CD8-positive, alpha-beta memory T cell (primary cell): ENCODE measurements around the gene CNTN5. TPM values are rescaled to one million over a fixed set of nuclear protein-coding genes. Genes with fewer than 3 reads are reported as not detected.

Source experiments
- CTCF ChIA-PET: fragments of 350-600 bp; sonication (Branson Sonifier 250); formaldehyde crosslinking; loops from one replicate; lab custom pipeline; 2021; ENCODE audit warnings: antibody characterized with exemption; lab: Charles Lee
- POLR2A ChIA-PET: fragments of 350-600 bp; sonication (Branson Sonifier 250); formaldehyde crosslinking; loops from one replicate; lab custom pipeline; 2021; ENCODE audit warnings: antibody characterized with exemption; lab: Charles Lee
- DNase-seq, 5 donors: peaks; one replicate each; pipeline versions ENCODE4 v3.0.0 to v3.0.0-alpha.2; 2020 to 2022; ENCODE audit warnings: mixed read lengths in 1 of 5
- H3K27ac ChIP-seq: one replicate; pipeline ENCODE4 v1.7.0; 2013; ENCODE audit warnings: low read depth, mild to moderate bottlenecking, low read length, moderate library complexity
- H3K27me3 ChIP-seq: 2 replicates; pipeline ENCODE4 v1.7.0; 2013; ENCODE audit warnings: low read length, mild to moderate bottlenecking; ENCODE audit not compliant: insufficient read depth, poor library complexity, severe bottlenecking
- H3K36me3 ChIP-seq: 2 replicates; pipeline ENCODE4 v1.7.0; 2013; ENCODE audit warnings: mild to moderate bottlenecking, low read length, moderate library complexity; ENCODE audit not compliant: insufficient read depth
- H3K4me1 ChIP-seq: 2 replicates; pipeline ENCODE4 v1.7.0; 2013; ENCODE audit warnings: mild to moderate bottlenecking, low read length, moderate library complexity; ENCODE audit not compliant: insufficient read depth
- H3K4me3 ChIP-seq: 2 replicates; pipeline ENCODE4 v1.7.0; 2013; ENCODE audit warnings: mild to moderate bottlenecking, low read length
- H3K9me3 ChIP-seq: 2 replicates; pipeline ENCODE4 v1.7.0; 2013; ENCODE audit warnings: mild to moderate bottlenecking, low read length
- H3K27ac Mint-ChIP-seq, 8 donors: one replicate each; pipeline ENCODE4 v1.8.0; 2020 to 2021; ENCODE audit warnings: mixed read lengths in 8 of 8, mild to moderate bottlenecking in 6 of 8, inconsistent platforms in 3 of 8, moderate library complexity in 3 of 8
- H3K27me3 Mint-ChIP-seq, 2 donors: one replicate each; pipeline ENCODE4 v1.8.0; 2020 to 2021; ENCODE audit warnings: mixed read lengths in 2 of 2, mild to moderate bottlenecking in 1 of 2, moderate library complexity in 1 of 2
- H3K36me3 Mint-ChIP-seq, 3 donors: one replicate each; pipeline ENCODE4 v1.8.0; 2020 to 2021; ENCODE audit warnings: mixed read lengths in 3 of 3, inconsistent platforms in 1 of 3, mild to moderate bottlenecking in 1 of 3
- H3K4me1 Mint-ChIP-seq, 3 donors: one replicate each; pipeline ENCODE4 v1.8.0; 2020 to 2021; ENCODE audit warnings: mixed read lengths in 3 of 3, inconsistent platforms in 1 of 3, mild to moderate bottlenecking in 1 of 3
- H3K4me3 Mint-ChIP-seq, 7 donors: one replicate each; pipeline ENCODE4 v1.8.0; 2020 to 2021; ENCODE audit warnings: mixed read lengths in 7 of 7, mild to moderate bottlenecking in 6 of 7, moderate library complexity in 4 of 7, inconsistent platforms in 2 of 7
- H3K9me3 Mint-ChIP-seq, 5 donors: one replicate each; pipeline ENCODE4 v1.8.0; 2020 to 2022; ENCODE audit warnings: mixed read lengths in 5 of 5, mild to moderate bottlenecking in 3 of 5, moderate library complexity in 2 of 5, inconsistent platforms in 1 of 5
- polyA plus RNA-seq: library from polyadenylated mRNA; unstranded; fragments of 300-500 nt; fragmentation: Illumina TruSeq; gene quantifications from one replicate; pipeline ENCODE4 v1.2.3, GENCODE V29; 2021
- total RNA-seq, 2 experiments: library from RNA; stranded (reverse); gene quantifications; one replicate each; pipeline ENCODE4 v1.2.3, GENCODE V29; 2021

CNTN5 gene
- total and polyA plus RNA-seq, 3 experiments from 2014 or later = not detected

- Histone ChIP-seq H3K4me1 (no peaks in the 10 kb centered on the region), H3K36me3 (no peaks in the 10 kb centered on the region), H3K27me3 (no peaks in the 10 kb centered on the region), H3K4me3 (no peak overlapping the region), H3K9me3 (no peaks in the 10 kb centered on the region), H3K27ac (no peak overlapping the region)
- Mint-ChIP-seq H3K4me3 (no peak overlapping the region), H3K4me1 (no peaks in the 10 kb centered on the region), H3K27me3 (no peaks in the 10 kb centered on the region), H3K36me3 (no peaks in the 10 kb centered on the region), H3K9me3 (peaks cover 7 to 39% (median 15%) of the 10 kb centered on the region in 5 donors), H3K27ac (no peak overlapping the region)
- ChIA-PET CTCF (no interaction called here), POLR2A (no interaction called here)
- DNase-seq = no peak
These were observed 524.9 kb downstream of the CNTN5 start for GRCh38 chr11:99545616-99546015.

DNA sequence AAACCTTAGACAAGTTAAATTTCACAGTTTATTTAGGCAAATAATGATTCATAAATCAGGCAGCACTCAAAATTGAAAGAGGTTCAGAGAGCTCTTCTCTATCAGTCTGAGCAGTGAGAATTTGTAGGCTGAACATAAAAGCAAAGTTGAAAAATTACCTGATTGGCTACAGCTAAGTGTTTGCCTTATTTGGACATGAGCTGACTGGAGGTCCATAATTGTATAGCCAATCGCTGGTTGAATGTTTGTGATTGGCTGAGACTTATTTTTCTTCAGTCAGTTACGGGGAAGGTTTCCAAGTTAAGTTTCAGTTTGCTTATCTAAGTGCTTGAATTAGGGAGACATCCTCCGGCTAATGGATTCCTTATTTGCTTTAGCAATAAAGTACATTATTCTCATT is 527.5 kb downstream of the CNTN5 start:
- CTCF ChIA-PET = no interaction called here
- Mint-ChIP-seq H3K36me3 (no peaks in the 10 kb centered on the region), H3K4me1 (no peaks in the 10 kb centered on the region), H3K9me3 (peaks cover 9 to 44% (median 13%) of the 10 kb centered on the region in 5 donors), H3K27ac (no peak overlapping the region), H3K4me3 (no peak overlapping the region), H3K27me3 (no peaks in the 10 kb centered on the region)
- Histone ChIP-seq H3K27ac (no peak overlapping the region), H3K4me1 (no peaks in the 10 kb centered on the region), H3K36me3 (no peaks in the 10 kb centered on the region), H3K27me3 (no peaks in the 10 kb centered on the region), H3K9me3 (no peaks in the 10 kb centered on the region), H3K4me3 (no peak overlapping the region)
- no peak for DNase-seq
- POLR2A ChIA-PET = no interaction called here

- ChIA-PET CTCF (no interaction called here), POLR2A (no interaction called here)
These were observed 533.6 kb downstream of the CNTN5 start for GRCh38 chr11:99554232-99554903.

DNA sequence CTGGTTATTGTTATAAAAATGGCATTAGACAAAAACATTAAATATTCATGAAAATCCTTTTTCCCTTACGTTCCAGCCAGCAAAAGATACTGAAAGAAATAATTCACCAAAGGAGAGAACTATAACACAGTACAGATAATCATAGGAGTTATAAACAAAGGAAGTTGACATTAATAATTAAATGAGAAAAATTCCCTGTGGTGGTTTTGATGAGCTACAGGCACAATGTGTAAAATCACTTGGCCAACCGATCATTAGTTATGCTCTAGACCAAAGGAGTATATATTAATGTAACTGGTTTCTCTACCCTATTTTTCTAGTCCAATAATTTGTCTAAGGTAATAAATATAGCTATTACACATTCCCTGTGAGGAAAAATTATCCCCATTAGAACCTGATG is 534.7 kb downstream of the CNTN5 start:
- no peak overlapping the region for H3K4me3 Mint-ChIP-seq
- H3K27ac Mint-ChIP-seq = no peak overlapping the region
- DNase-seq = no peak
- no peaks in the 10 kb centered on the region for H3K27me3 ChIP-seq
- H3K4me1 Mint-ChIP-seq = no peaks in the 10 kb centered on the region
- H3K27me3 Mint-ChIP-seq = no peaks in the 10 kb centered on the region
- H3K36me3 Mint-ChIP-seq = no peaks in the 10 kb centered on the region
- ChIA-PET POLR2A (no interaction called here), CTCF (no interaction called here)
- H3K4me1 ChIP-seq = no peaks in the 10 kb centered on the region
- H3K27ac ChIP-seq = no peak overlapping the region
- peaks cover 2 to 20% (median 8%) of the 10 kb centered on the region in 5 donors for H3K9me3 Mint-ChIP-seq
- no peaks in the 10 kb centered on the region for H3K9me3 ChIP-seq
- no peak overlapping the region for H3K4me3 ChIP-seq
- H3K36me3 ChIP-seq = no peaks in the 10 kb centered on the region

More at GRCh38 chr11:99554232-99554903, 533.6 kb downstream of the CNTN5 start:
- Histone ChIP-seq H3K4me3 (no peak overlapping the region), H3K4me1 (no peaks in the 10 kb centered on the region), H3K27me3 (no peaks in the 10 kb centered on the region), H3K27ac (no peak overlapping the region), H3K9me3 (no peaks in the 10 kb centered on the region), H3K36me3 (no peaks in the 10 kb centered on the region)
- H3K27me3 Mint-ChIP-seq = no peaks in the 10 kb centered on the region
- H3K27ac Mint-ChIP-seq = no peak overlapping the region
- peaks cover 2 to 22% (median 9%) of the 10 kb centered on the region in 5 donors for H3K9me3 Mint-ChIP-seq
- H3K4me1 Mint-ChIP-seq = no peaks in the 10 kb centered on the region
- no peaks in the 10 kb centered on the region for H3K36me3 Mint-ChIP-seq
- DNase-seq = no peak
- no peak overlapping the region for H3K4me3 Mint-ChIP-seq

DNA sequence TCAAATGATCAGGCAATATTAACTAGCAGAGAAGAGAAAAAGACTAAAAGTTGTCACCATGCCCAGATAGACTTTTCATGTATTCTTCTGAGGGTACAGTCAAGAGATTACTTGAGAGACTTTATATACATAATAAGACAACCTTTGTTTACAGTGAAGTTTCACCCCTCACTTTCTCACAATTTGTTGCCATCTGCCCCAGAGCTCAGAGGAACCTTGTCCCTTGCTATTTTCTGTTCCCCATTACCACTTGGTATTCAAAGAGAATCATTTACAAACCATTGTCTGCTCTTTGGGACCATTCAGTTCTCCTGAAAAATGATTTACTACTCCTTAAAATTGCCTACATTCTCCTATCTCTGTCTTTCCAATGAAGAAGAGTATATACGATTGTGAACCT is 544.6 kb downstream of the CNTN5 start:
- Mint-ChIP-seq H3K9me3 (peaks cover 0 to 11% (median 2%) of the 10 kb centered on the region in 5 donors), H3K36me3 (no peaks in the 10 kb centered on the region), H3K4me3 (no peak overlapping the region), H3K27me3 (no peaks in the 10 kb centered on the region), H3K27ac (no peak overlapping the region), H3K4me1 (no peaks in the 10 kb centered on the region)
- H3K4me1 ChIP-seq = no peaks in the 10 kb centered on the region
- ChIA-PET POLR2A (no interaction called here), CTCF (no interaction called here)
- H3K27me3 ChIP-seq = no peaks in the 10 kb centered on the region
- H3K27ac ChIP-seq = no peak overlapping the region
- no peaks in the 10 kb centered on the region for H3K36me3 ChIP-seq
- no peak for DNase-seq
- no peaks in the 10 kb centered on the region for H3K9me3 ChIP-seq
- H3K4me3 ChIP-seq = no peak overlapping the region

- Mint-ChIP-seq H3K36me3 (no peaks in the 10 kb centered on the region), H3K9me3 (peaks cover 0 to 9% (median 0%) of the 10 kb centered on the region in 5 donors), H3K4me1 (no peaks in the 10 kb centered on the region), H3K4me3 (no peak overlapping the region), H3K27me3 (no peaks in the 10 kb centered on the region), H3K27ac (no peak overlapping the region)
- no peaks in the 10 kb centered on the region for H3K4me1 ChIP-seq
- H3K36me3 ChIP-seq = no peaks in the 10 kb centered on the region
- H3K27ac ChIP-seq = no peak overlapping the region
- CTCF ChIA-PET = no interaction called here
- H3K27me3 ChIP-seq = no peaks in the 10 kb centered on the region
- DNase-seq = no peak
- POLR2A ChIA-PET = no interaction called here
- H3K4me3 ChIP-seq = no peak overlapping the region
- no peaks in the 10 kb centered on the region for H3K9me3 ChIP-seq
These were observed 546.7 kb downstream of the CNTN5 start for GRCh38 chr11:99567334-99567956.

- Histone ChIP-seq H3K9me3 (no peaks in the 10 kb centered on the region), H3K36me3 (no peaks in the 10 kb centered on the region), H3K27me3 (no peaks in the 10 kb centered on the region), H3K4me1 (no peaks in the 10 kb centered on the region), H3K27ac (no peak overlapping the region), H3K4me3 (no peak overlapping the region)
- H3K4me1 Mint-ChIP-seq = no peaks in the 10 kb centered on the region
- no peak for DNase-seq
- ChIA-PET CTCF (no interaction called here), POLR2A (no interaction called here)
- H3K27ac Mint-ChIP-seq = no peak overlapping the region
- H3K27me3 Mint-ChIP-seq = no peaks in the 10 kb centered on the region
- H3K36me3 Mint-ChIP-seq = no peaks in the 10 kb centered on the region
- peaks cover 0 to 5% (median 2%) of the 10 kb centered on the region in 5 donors for H3K9me3 Mint-ChIP-seq
- no peak overlapping the region for H3K4me3 Mint-ChIP-seq
These were observed 548.1 kb downstream of the CNTN5 start for GRCh38 chr11:99568808-99569207.

DNA sequence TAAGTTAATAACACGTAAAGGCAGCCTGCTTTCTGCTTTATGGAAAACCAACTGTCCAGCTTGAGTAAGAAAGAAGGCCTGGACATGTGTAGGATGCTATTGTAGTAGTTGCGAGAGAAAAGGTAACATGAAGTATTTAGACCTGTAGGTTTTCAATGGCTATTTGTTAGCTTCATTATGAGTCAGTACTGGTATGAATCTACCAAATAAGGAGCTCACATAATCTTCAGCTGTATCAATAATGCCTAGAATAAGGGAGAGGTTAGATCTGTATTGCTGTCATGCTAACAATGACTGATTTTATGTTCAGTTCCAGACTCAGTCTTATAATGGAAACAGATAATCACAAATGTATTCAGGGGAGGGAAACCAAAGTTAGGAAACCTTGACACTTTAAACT is 550.3 kb downstream of the CNTN5 start:
- no peaks in the 10 kb centered on the region for H3K4me1 Mint-ChIP-seq
- no peaks in the 10 kb centered on the region for H3K27me3 ChIP-seq
- no peak for DNase-seq
- peaks cover 2 to 20% (median 13%) of the 10 kb centered on the region in 5 donors for H3K9me3 Mint-ChIP-seq
- H3K9me3 ChIP-seq = no peaks in the 10 kb centered on the region
- H3K27ac ChIP-seq = no peak overlapping the region
- no peaks in the 10 kb centered on the region for H3K4me1 ChIP-seq
- H3K4me3 Mint-ChIP-seq = no peak overlapping the region
- no peaks in the 10 kb centered on the region for H3K36me3 ChIP-seq
- no peaks in the 10 kb centered on the region for H3K27me3 Mint-ChIP-seq
- no peak overlapping the region for H3K27ac Mint-ChIP-seq
- POLR2A ChIA-PET = no interaction called here
- CTCF ChIA-PET = no interaction called here
- H3K36me3 Mint-ChIP-seq = no peaks in the 10 kb centered on the region
- no peak overlapping the region for H3K4me3 ChIP-seq
